ENCODE data around the gene SRCAP.
"Not testable (repeated sequence)": the region's sequence is repeated elsewhere in the genome, so short reads cannot be mapped to it uniquely, and the experiment has no call there.

SRCAP gene

GRCh38 chr16:30697264-30698138 lies 1.5 kb upstream of the SRCAP start:
- peak; percentile 88 for FAIRE-seq

GRCh38 chr16:30698139-30698815 lies 694 bp upstream of the SRCAP start:
- no peak for FAIRE-seq
- peak; percentile 93 for DNase-seq (ENCODE audit: insufficient read length, low spot score)

More at GRCh38 chr16:30697264-30698138, 1.5 kb upstream of the SRCAP start:
- peak; percentile 90 for DNase-seq (ENCODE audit: insufficient read length, low spot score)

GRCh38 chr16:30699615-30700099 lies 686 bp downstream of the SRCAP start:
- no peak for FAIRE-seq
- DNase-seq (ENCODE audit: insufficient read length, low spot score), result no peak

GRCh38 chr16:30700491-30700890 lies 1.5 kb downstream of the SRCAP start:
- DNase-seq (ENCODE audit: insufficient read length, low spot score) (no peak), FAIRE-seq (no peak)

GRCh38 chr16:30700971-30701370 lies 2.0 kb downstream of the SRCAP start:
- no peak for FAIRE-seq
- no peak for DNase-seq (ENCODE audit: insufficient read length, low spot score)

- FAIRE-seq; DNase-seq (ENCODE audit: insufficient read length, low spot score): not testable (repeated sequence)
Measured at GRCh38 chr16:30703071-30703470, 4.1 kb downstream of the SRCAP start.

- DNase-seq (ENCODE audit: insufficient read length, low spot score), result no peak
- FAIRE-seq, result no peak
Measured at GRCh38 chr16:30703971-30704370, 5.0 kb downstream of the SRCAP start.

- no peak for FAIRE-seq
- no peak for DNase-seq (ENCODE audit: insufficient read length, low spot score)
Measured at GRCh38 chr16:30706046-30706445, 7.1 kb downstream of the SRCAP start.

GRCh38 chr16:30710971-30711370 lies 12.0 kb downstream of the SRCAP start:
- no peak for DNase-seq (ENCODE audit: insufficient read length, low spot score)
- no peak for FAIRE-seq

- FAIRE-seq (no peak), DNase-seq (ENCODE audit: insufficient read length, low spot score) (no peak)
Measured at GRCh38 chr16:30711712-30712111, 12.7 kb downstream of the SRCAP start.

- no peak for FAIRE-seq
- no peak for DNase-seq (ENCODE audit: insufficient read length, low spot score)
Measured at GRCh38 chr16:30715750-30716445, 16.9 kb downstream of the SRCAP start.

GRCh38 chr16:30720086-30720485 lies 21.1 kb downstream of the SRCAP start:
- FAIRE-seq (no peak), DNase-seq (ENCODE audit: insufficient read length, low spot score) (no peak)

- FAIRE-seq, result no peak
- no peak for DNase-seq (ENCODE audit: insufficient read length, low spot score)
Measured at GRCh38 chr16:30720694-30721093, 21.7 kb downstream of the SRCAP start.

- FAIRE-seq (no peak), DNase-seq (ENCODE audit: insufficient read length, low spot score) (no peak)
Measured at GRCh38 chr16:30721167-30721566, 22.2 kb downstream of the SRCAP start.

GRCh38 chr16:30721606-30722005 lies 22.6 kb downstream of the SRCAP start:
- DNase-seq (ENCODE audit: insufficient read length, low spot score) (no peak), FAIRE-seq (no peak)

GRCh38 chr16:30722443-30722842 lies 23.5 kb downstream of the SRCAP start:
- DNase-seq (ENCODE audit: insufficient read length, low spot score), result no peak
- no peak for FAIRE-seq

- no peak for FAIRE-seq
- no peak for DNase-seq (ENCODE audit: insufficient read length, low spot score)
Measured at GRCh38 chr16:30722916-30723315, 23.9 kb downstream of the SRCAP start.

- DNase-seq (ENCODE audit: insufficient read length, low spot score), result no peak
- no peak for FAIRE-seq
Measured at GRCh38 chr16:30723725-30724355, 24.9 kb downstream of the SRCAP start.

GRCh38 chr16:30724641-30725417 lies 25.9 kb downstream of the SRCAP start:
- FAIRE-seq, result peak; percentile 44

GRCh38 chr16:30725418-30725792 lies 26.4 kb downstream of the SRCAP start:
- no peak for FAIRE-seq
- no peak for DNase-seq (ENCODE audit: insufficient read length, low spot score)

More at GRCh38 chr16:30724641-30725417, 25.9 kb downstream of the SRCAP start:
- DNase-seq (ENCODE audit: insufficient read length, low spot score), result no peak
